ENCODE results near the gene HOXB8. TPM values are rescaled to one million over a fixed set of nuclear protein-coding genes. Genes with fewer than 3 reads are reported as not detected.

The HOXB8 gene
- total RNA-seq, 4 donors from 2014 or later, result 1.4 TPM; not detected in 3

GRCh38 chr17:48577330-48577945, 37.7 kb downstream of the HOXB8 start:
- Histone ChIP-seq H3K9me3 (no peaks in the 10 kb centered on the region), H3K27me3 (peaks cover 72% of the 10 kb centered on the region), H3K4me1 (peaks cover 0 to 18% of the 10 kb centered on the region in 2 donors), H3K4me3 (replicated peaks in 1 of 3) (peak overlapping the region in 1 of 3 donors; percentile 24), H3K36me3 (no peaks in the 10 kb centered on the region), H3K27ac (peak overlapping the region in 2 of 3 donors; percentile 21 to 33)
- intact Hi-C loops (cut with DNase I), result no loop called here
- no peak for DNase-seq
- TF ChIP-seq, protein P1, sequence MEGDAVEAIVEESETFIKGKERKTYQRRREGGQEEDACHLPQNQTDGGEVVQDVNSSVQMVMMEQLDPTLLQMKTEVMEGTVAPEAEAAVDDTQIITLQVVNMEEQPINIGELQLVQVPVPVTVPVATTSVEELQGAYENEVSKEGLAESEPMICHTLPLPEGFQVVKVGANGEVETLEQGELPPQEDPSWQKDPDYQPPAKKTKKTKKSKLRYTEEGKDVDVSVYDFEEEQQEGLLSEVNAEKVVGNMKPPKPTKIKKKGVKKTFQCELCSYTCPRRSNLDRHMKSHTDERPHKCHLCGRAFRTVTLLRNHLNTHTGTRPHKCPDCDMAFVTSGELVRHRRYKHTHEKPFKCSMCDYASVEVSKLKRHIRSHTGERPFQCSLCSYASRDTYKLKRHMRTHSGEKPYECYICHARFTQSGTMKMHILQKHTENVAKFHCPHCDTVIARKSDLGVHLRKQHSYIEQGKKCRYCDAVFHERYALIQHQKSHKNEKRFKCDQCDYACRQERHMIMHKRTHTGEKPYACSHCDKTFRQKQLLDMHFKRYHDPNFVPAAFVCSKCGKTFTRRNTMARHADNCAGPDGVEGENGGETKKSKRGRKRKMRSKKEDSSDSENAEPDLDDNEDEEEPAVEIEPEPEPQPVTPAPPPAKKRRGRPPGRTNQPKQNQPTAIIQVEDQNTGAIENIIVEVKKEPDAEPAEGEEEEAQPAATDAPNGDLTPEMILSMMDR (IDR thresholded peaks at IDR 0.05), result no peak
- TF ChIP-seq POLR2A (IDR thresholded peaks at IDR 0.05), result no peak
- WGBS, 2 donors, result 3 to 7% methylated on average over 16 to 19 of the region's 19 CpGs

DNA sequence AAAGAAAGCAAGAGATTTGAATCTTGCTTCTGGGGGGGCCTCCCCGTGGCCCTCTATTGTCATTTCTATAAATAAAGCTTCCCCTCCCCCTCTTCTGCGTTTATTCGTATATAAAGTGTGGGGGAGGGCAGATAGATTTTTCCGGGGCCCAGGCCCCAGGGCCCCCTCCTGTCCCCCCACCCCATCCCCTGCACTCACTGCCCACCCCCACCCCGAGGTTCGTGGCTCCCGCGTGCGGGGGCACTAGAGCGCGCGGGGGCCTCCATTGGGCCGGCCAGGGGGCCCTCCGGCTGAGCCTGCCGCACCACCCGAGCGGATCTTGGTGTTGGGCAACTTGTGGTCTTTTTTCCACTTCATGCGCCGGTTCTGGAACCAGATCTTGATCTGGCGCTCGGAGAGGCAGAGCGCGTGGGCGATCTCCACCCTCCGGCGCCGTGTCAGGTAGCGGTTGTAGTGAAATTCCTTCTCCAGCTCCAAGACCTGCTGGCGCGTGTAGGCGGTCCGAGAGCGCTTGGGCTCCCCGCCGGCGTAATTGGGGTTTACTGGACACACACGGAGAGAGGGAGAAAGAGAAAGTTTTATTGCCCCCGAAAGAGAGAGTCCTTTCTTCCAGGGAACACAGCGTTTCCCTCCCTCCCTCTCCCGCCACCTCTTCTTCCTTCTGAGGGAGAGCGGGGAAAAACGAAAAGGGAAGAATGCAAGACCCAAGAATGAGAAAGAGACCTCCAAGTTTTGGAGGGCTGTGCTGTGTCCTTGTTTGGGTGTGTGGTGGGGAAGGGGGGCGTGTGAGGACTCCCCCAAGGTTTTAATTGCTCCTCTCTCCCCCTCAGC, 38.4 kb downstream of the HOXB8 start:
- WGBS, 2 donors, result 11 to 14% methylated on average over 29 to 30 of the region's 43 CpGs
- H3K9me3 ChIP-seq, result no peaks in the 10 kb centered on the region
- H3K27ac ChIP-seq, result peak overlapping the region in 2 of 3 donors; percentile 33 to 61
- peak; percentile 25 to 40 for DNase-seq
- intact Hi-C loops (cut with DNase I), result no loop called here
- H3K4me1 ChIP-seq, result peaks cover 0 to 12% of the 10 kb centered on the region in 2 donors
- TF ChIP-seq, protein P1 (IDR thresholded peaks at IDR 0.05), result no peak
- TF ChIP-seq POLR2A (IDR thresholded peaks at IDR 0.05), result no peak
- peak overlapping the region in 1 of 3 donors; percentile 24 for H3K4me3 ChIP-seq (replicated peaks in 1 of 3)
- no peaks in the 10 kb centered on the region for H3K36me3 ChIP-seq
- H3K27me3 ChIP-seq, result peaks cover 70% of the 10 kb centered on the region

- peaks cover 0 to 12% of the 10 kb centered on the region in 2 donors for H3K4me1 ChIP-seq
Measured at GRCh38 chr17:48575673-48576478, 39.2 kb downstream of the HOXB8 start.

DNA sequence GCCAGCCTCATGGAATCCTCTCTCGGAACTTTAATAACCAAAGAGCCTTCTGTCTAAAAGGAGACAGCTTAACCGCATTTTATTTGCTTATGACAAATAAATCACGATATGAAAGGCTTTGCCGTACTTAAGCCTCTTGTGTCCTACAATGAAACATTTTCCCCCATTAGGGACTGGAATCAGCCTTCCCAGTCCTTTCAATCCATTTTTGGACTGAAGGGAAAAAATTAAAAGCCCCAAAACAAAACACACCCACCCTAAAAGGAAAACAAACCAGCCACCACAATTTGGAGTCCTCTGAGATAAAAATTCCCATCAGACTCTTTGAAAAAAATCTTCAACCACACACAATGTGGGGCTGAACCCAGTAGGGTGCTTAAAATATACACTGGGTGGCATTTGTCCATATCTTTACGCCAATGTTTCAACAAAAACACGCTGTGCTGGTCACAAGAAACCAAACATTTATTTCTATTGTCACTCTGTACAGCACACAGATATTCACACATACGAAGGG, 40.0 kb downstream of the HOXB8 start:
- Histone ChIP-seq H3K27ac (peak overlapping the region in 1 of 3 donors; percentile 17), H3K4me3 (replicated peaks in 1 of 3) (no peak overlapping the region), H3K27me3 (peaks cover 64% of the 10 kb centered on the region), H3K4me1 (peaks cover 0 to 12% of the 10 kb centered on the region in 2 donors), H3K36me3 (no peaks in the 10 kb centered on the region), H3K9me3 (no peaks in the 10 kb centered on the region)
- intact Hi-C loops (cut with DNase I), result no loop called here
- DNase-seq, result no peak
- WGBS, 2 donors, result 29 to 30% methylated on average over 7 of the region's 7 CpGs
- no peak for TF ChIP-seq POLR2A (IDR thresholded peaks at IDR 0.05)
- TF ChIP-seq, protein P1 (IDR thresholded peaks at IDR 0.05), result no peak

More at GRCh38 chr17:48575673-48576478, 39.2 kb downstream of the HOXB8 start:
- Histone ChIP-seq H3K27ac (peak overlapping the region in 2 of 3 donors; percentile 12 to 61), H3K4me3 (replicated peaks in 1 of 3) (no peak overlapping the region), H3K36me3 (no peaks in the 10 kb centered on the region), H3K9me3 (no peaks in the 10 kb centered on the region), H3K27me3 (peaks cover 64% of the 10 kb centered on the region)
- intact Hi-C loops (cut with DNase I), result no loop called here
- 12 to 15% methylated on average over 22 of the region's 22 CpGs for WGBS, 2 donors
- TF ChIP-seq POLR2A (IDR thresholded peaks at IDR 0.05), result no peak
- TF ChIP-seq, protein P1 (IDR thresholded peaks at IDR 0.05), result no peak
- no peak for DNase-seq
